Small intestine (tissue), 7 donors: ENCODE data around the gene FRAS1. TPM values are rescaled to one million over a fixed set of nuclear protein-coding genes. Genes with fewer than 3 reads are reported as not detected.

Experiments used
- DNase-seq, 2 donors: peaks; one replicate each; pipeline versions ENCODE4 v3.0.0 to v3.0.0-alpha.2; 2013
- FAIRE-seq: peaks from 2 replicates; lab custom pipeline; 2012; peaks lifted over from hg19 to GRCh38; lab: Jason Lieb, UNC
- H3K27ac ChIP-seq, 3 donors: one replicate each; pipeline ENCODE4 v1.5.1; 2013; ENCODE audit warnings: low read length in 2 of 3, mild to moderate bottlenecking in 2 of 3, control low read depth in 1 of 3, inconsistent platforms in 1 of 3, low read depth in 1 of 3, moderate library complexity in 1 of 3
- H3K27me3 ChIP-seq, 3 donors: one replicate each; pipeline ENCODE4 v1.6.1; 2013; ENCODE audit warnings: low read length in 3 of 3, inconsistent platforms in 1 of 3; ENCODE audit not compliant: control insufficient read depth in 3 of 3, insufficient read depth in 3 of 3
- H3K36me3 ChIP-seq, 3 donors: one replicate each; pipeline ENCODE4 v1.6.1; 2013; ENCODE audit warnings: low read length in 3 of 3, inconsistent platforms in 1 of 3, low read depth in 1 of 3, mild to moderate bottlenecking in 1 of 3, moderate library complexity in 1 of 3; ENCODE audit not compliant: control insufficient read depth in 3 of 3, insufficient read depth in 2 of 3
- H3K4me1 ChIP-seq, 3 donors: one replicate each; pipeline ENCODE4 v1.6.1; 2013; ENCODE audit warnings: low read length in 2 of 3, inconsistent platforms in 1 of 3, low read depth in 1 of 3, mild to moderate bottlenecking in 1 of 3, moderate library complexity in 1 of 3; ENCODE audit not compliant: control insufficient read depth in 3 of 3, insufficient read depth in 2 of 3
- H3K4me3 ChIP-seq, 3 donors: one replicate each; pipeline ENCODE4 v1.5.1; 2013; ENCODE audit warnings: low read length in 3 of 3, control low read depth in 1 of 3, inconsistent platforms in 1 of 3, low read depth in 1 of 3, mild to moderate bottlenecking in 1 of 3, moderate library complexity in 1 of 3
- H3K9me3 ChIP-seq, 2 donors: one replicate each; pipeline ENCODE4 v1.6.1; 2013; ENCODE audit warnings: low read depth in 1 of 2, low read length in 1 of 2; ENCODE audit not compliant: control insufficient read depth in 2 of 2, insufficient read depth in 1 of 2
- WGBS, 3 donors: extraction: QIAGEN DNeasy Blood & Tissue Kit; methylation state at CpG; one replicate each; pipeline ENCODE4 v1.1.7; 2013; 5-methylcytosine and 5-hydroxymethylcytosine counted together
- polyA plus RNA-seq, 4 donors: library from polyadenylated mRNA; stranded (reverse) in 3 of 4; unstranded in 1 of 4; fragments of 200-250 nt in 3 of 4; fragments of 120-200 nt in 1 of 4; gene quantifications; one replicate each; pipeline versions ENCODE4 v1.2.1 to v1.2.3, GENCODE V29; 2013
- donor health status: healthy with polysubstance abuse.
- donor health status: control.
- donor health status: control.
- donor health status: Bipolar disorder and iron deficiency.
- donor health status: healthy.

The FRAS1 gene
- polyA plus RNA-seq, 4 donors: 0.16 to 12.6 TPM; not detected in 2

- FAIRE-seq: no peak
Measured at GRCh38 chr4:78219825-78220224, 162.7 kb downstream of the FRAS1 start.

GRCh38 chr4:78220283-78220682, 163.2 kb downstream of the FRAS1 start:
- Histone ChIP-seq H3K4me3 (no peak overlapping the region), H3K4me1 (no peaks in the 10 kb centered on the region), H3K9me3 (no peaks in the 10 kb centered on the region), H3K27ac (no peak overlapping the region), H3K27me3 (no peaks in the 10 kb centered on the region), H3K36me3 (no peaks in the 10 kb centered on the region)
- 47 to 58% (median 57%) methylated on average over 3 of the region's 3 CpGs for WGBS, 3 donors
- DNase-seq (no peak), FAIRE-seq (no peak)

More at GRCh38 chr4:78219825-78220224, 162.7 kb downstream of the FRAS1 start:
- no peak for DNase-seq
- no peak overlapping the region for H3K27ac ChIP-seq
- WGBS, 3 donors: 63 to 71% (median 66%) methylated on average over 2 of the region's 2 CpGs
- peaks cover 0 to under 1% (median 0%) of the 10 kb centered on the region in 3 donors for H3K4me1 ChIP-seq
- H3K36me3 ChIP-seq: no peaks in the 10 kb centered on the region
- H3K27me3 ChIP-seq: no peaks in the 10 kb centered on the region
- H3K9me3 ChIP-seq: no peaks in the 10 kb centered on the region
- H3K4me3 ChIP-seq: no peak overlapping the region

GRCh38 chr4:78222575-78223186, 165.6 kb downstream of the FRAS1 start:
- H3K9me3 ChIP-seq: peaks cover 0 to 3% of the 10 kb centered on the region in 2 donors
- no peak for DNase-seq
- H3K27me3 ChIP-seq: no peaks in the 10 kb centered on the region
- no peak for FAIRE-seq
- H3K4me1 ChIP-seq: no peaks in the 10 kb centered on the region
- no peak overlapping the region for H3K4me3 ChIP-seq
- H3K36me3 ChIP-seq: no peaks in the 10 kb centered on the region
- WGBS, 3 donors: 71 to 75% (median 73%) methylated on average over 8 of the region's 8 CpGs
- H3K27ac ChIP-seq: no peak overlapping the region

GRCh38 chr4:78225236-78225635, 168.1 kb downstream of the FRAS1 start:
- FAIRE-seq (no peak), DNase-seq (no peak)
- Histone ChIP-seq H3K36me3 (no peaks in the 10 kb centered on the region), H3K4me1 (no peaks in the 10 kb centered on the region), H3K4me3 (no peak overlapping the region), H3K27me3 (no peaks in the 10 kb centered on the region), H3K9me3 (peaks cover 0 to 3% of the 10 kb centered on the region in 2 donors), H3K27ac (no peak overlapping the region)
- WGBS, 3 donors: 65 to 88% (median 72%) methylated on average over 3 of the region's 3 CpGs

- no peak overlapping the region for H3K27ac ChIP-seq
- peaks cover 0 to 3% of the 10 kb centered on the region in 2 donors for H3K9me3 ChIP-seq
- FAIRE-seq: no peak
- no peak for DNase-seq
- no peaks in the 10 kb centered on the region for H3K4me1 ChIP-seq
- H3K27me3 ChIP-seq: no peaks in the 10 kb centered on the region
- H3K36me3 ChIP-seq: no peaks in the 10 kb centered on the region
- H3K4me3 ChIP-seq: no peak overlapping the region
Measured at GRCh38 chr4:78226279-78226678, 169.2 kb downstream of the FRAS1 start.

GRCh38 chr4:78227411-78228057, 170.4 kb downstream of the FRAS1 start:
- no peak overlapping the region for H3K27ac ChIP-seq
- H3K36me3 ChIP-seq: no peaks in the 10 kb centered on the region
- WGBS, 3 donors: 72 to 89% (median 83%) methylated on average over 1 of the region's 1 CpG
- no peaks in the 10 kb centered on the region for H3K4me1 ChIP-seq
- DNase-seq (no peak), FAIRE-seq (no peak)
- peaks cover 0 to 3% of the 10 kb centered on the region in 2 donors for H3K9me3 ChIP-seq
- no peaks in the 10 kb centered on the region for H3K27me3 ChIP-seq
- no peak overlapping the region for H3K4me3 ChIP-seq

GRCh38 chr4:78235800-78236199, 178.7 kb downstream of the FRAS1 start:
- Histone ChIP-seq H3K4me3 (no peak overlapping the region), H3K36me3 (no peaks in the 10 kb centered on the region), H3K4me1 (no peaks in the 10 kb centered on the region), H3K9me3 (no peaks in the 10 kb centered on the region), H3K27me3 (no peaks in the 10 kb centered on the region), H3K27ac (no peak overlapping the region)
- FAIRE-seq: no peak
- no peak for DNase-seq

- no peaks in the 10 kb centered on the region for H3K36me3 ChIP-seq
- FAIRE-seq (no peak), DNase-seq (no peak)
- no peaks in the 10 kb centered on the region for H3K27me3 ChIP-seq
- H3K4me1 ChIP-seq: no peaks in the 10 kb centered on the region
- H3K4me3 ChIP-seq: no peak overlapping the region
- WGBS, 3 donors: 71 to 81% (median 76%) methylated on average over 4 of the region's 4 CpGs
- H3K27ac ChIP-seq: no peak overlapping the region
- H3K9me3 ChIP-seq: no peaks in the 10 kb centered on the region
Measured at GRCh38 chr4:78237360-78237759, 180.2 kb downstream of the FRAS1 start.

GRCh38 chr4:78242071-78242470, 184.9 kb downstream of the FRAS1 start:
- Histone ChIP-seq H3K9me3 (no peaks in the 10 kb centered on the region), H3K4me3 (no peak overlapping the region), H3K36me3 (no peaks in the 10 kb centered on the region), H3K27ac (no peak overlapping the region), H3K4me1 (peaks cover 0 to 3% (median 0%) of the 10 kb centered on the region in 3 donors), H3K27me3 (no peaks in the 10 kb centered on the region)
- no peak for DNase-seq
- FAIRE-seq: no peak
